Activated naive CD4-positive, alpha-beta T cell treated with anti-CD3 and anti-CD28 coated beads, Interleukin-2, amount 50 U/mL, for 72 hours (primary cell): ENCODE data around the gene VSTM2L. TPM values are rescaled to one million over a fixed set of nuclear protein-coding genes. Genes with fewer than 3 reads are reported as not detected.

Experiments used
- ATAC-seq, 2 donors: fragments of 150-1000 bp; cut with Tn5 transposase; 2 replicates each; pipeline ENCODE4 v1.10.0; 2021; ENCODE audit warnings: mild to moderate bottlenecking in 2 of 2, moderate library complexity in 2 of 2
- DNase-seq, 2 donors: peaks; one replicate each; pipeline ENCODE4 v3.0.0; 2021 to 2022; ENCODE audit warnings: low spot score in 2 of 2
- H3K27ac Mint-ChIP-seq, 2 donors: one replicate each; pipeline ENCODE4 v1.8.0; 2022; ENCODE audit warnings: mild to moderate bottlenecking in 2 of 2, mixed read lengths in 2 of 2
- H3K36me3 Mint-ChIP-seq, 2 donors: one replicate each; pipeline ENCODE4 v1.8.0; 2022; ENCODE audit warnings: mixed read lengths in 2 of 2
- H3K9me3 Mint-ChIP-seq, 2 donors: one replicate each; pipeline ENCODE4 v1.8.0; 2022; ENCODE audit warnings: mixed read lengths in 2 of 2
- total RNA-seq, 2 donors: library from RNA; stranded (reverse); gene quantifications; one replicate each; pipeline ENCODE4 v1.2.3, GENCODE V29; 2022

Gene VSTM2L
- total RNA-seq, 2 donors from 2014 or later, result 0.30 to 0.33 TPM

GRCh38 chr20:37921341-37921929, 18.5 kb downstream of the VSTM2L start:
- DNase-seq (no peak), ATAC-seq (peak; percentile 45 to 73)
- no peaks in the 10 kb centered on the region for H3K36me3 Mint-ChIP-seq
- H3K27ac Mint-ChIP-seq, result no peak overlapping the region
- no peaks in the 10 kb centered on the region for H3K9me3 Mint-ChIP-seq

- peak overlapping the region in 1 of 2 donors; percentile 60 for H3K27ac Mint-ChIP-seq
- no peaks in the 10 kb centered on the region for H3K36me3 Mint-ChIP-seq
- ATAC-seq (peak; percentile 75 to 89), DNase-seq (peak in 1 of 2 donors; percentile 43)
- no peaks in the 10 kb centered on the region for H3K9me3 Mint-ChIP-seq
These were observed 19.1 kb downstream of the VSTM2L start for GRCh38 chr20:37922016-37922415.

- Mint-ChIP-seq H3K27ac (peak overlapping the region in 1 of 2 donors; percentile 23), H3K36me3 (no peaks in the 10 kb centered on the region), H3K9me3 (no peaks in the 10 kb centered on the region)
- no peak for DNase-seq
- no peak for ATAC-seq
These were observed 22.6 kb downstream of the VSTM2L start for GRCh38 chr20:37925265-37926165.

DNA sequence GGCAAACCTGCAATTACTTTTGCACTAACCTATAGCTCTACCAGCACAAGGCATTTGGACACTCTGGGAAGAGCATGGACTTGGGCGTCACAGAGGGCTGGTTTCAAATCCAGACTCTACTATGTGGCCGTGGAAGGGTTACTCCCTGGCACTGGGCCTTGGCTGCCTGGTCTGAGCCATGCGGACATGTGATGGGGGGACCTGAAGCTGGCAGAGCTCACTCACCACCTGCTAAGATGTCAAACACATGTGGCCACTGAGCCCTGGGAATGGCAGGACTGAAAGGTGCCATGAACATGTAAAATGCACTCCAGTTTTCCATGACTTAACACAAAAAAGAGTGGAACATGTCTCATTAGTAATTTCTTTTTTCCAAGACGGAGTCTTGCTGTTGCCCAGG, 23.7 kb downstream of the VSTM2L start:
- H3K27ac Mint-ChIP-seq, result no peak overlapping the region
- H3K36me3 Mint-ChIP-seq, result no peaks in the 10 kb centered on the region
- no peak for ATAC-seq
- DNase-seq, result no peak
- H3K9me3 Mint-ChIP-seq, result no peaks in the 10 kb centered on the region

DNA sequence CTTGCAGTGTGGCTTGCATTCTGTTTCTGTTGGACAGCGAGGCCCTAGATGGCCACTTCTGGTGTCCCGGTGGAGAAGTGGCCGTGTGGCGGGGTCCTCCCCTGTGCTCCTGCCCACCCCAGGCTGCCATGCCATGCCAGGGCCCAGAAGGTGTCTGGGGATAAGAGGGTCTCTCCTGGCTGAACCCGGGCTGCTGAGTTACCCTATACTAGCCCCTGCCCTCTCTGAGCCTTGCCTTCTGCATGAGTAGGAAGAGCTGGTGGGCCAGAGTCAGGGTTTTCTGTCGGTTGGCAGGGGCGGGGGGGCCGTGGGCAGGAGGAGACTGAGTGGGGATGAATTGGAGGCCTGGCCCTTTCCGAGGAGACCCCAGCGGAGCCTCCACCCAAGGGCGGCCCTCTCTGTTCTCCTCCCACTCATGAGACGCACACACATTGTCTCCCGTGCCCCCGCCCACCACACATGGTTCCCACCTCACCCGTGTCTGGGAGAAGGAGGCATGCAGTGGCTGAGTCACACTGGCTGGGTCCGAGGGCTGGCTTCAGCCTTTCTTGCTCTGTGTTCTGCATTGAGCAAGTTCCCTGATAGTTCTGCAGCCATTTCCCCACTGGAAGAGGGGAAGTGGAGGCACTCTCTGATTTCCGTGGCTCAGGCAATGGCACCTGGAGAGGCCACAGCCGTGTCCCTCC, 24.6 kb downstream of the VSTM2L start:
- DNase-seq (no peak), ATAC-seq (no peak)
- H3K9me3 Mint-ChIP-seq, result no peaks in the 10 kb centered on the region
- no peaks in the 10 kb centered on the region for H3K36me3 Mint-ChIP-seq
- H3K27ac Mint-ChIP-seq, result no peak overlapping the region

GRCh38 chr20:37928996-37929682, 26.2 kb downstream of the VSTM2L start:
- Mint-ChIP-seq H3K36me3 (no peaks in the 10 kb centered on the region), H3K27ac (no peak overlapping the region), H3K9me3 (no peaks in the 10 kb centered on the region)
- no peak for DNase-seq
- no peak for ATAC-seq

DNA sequence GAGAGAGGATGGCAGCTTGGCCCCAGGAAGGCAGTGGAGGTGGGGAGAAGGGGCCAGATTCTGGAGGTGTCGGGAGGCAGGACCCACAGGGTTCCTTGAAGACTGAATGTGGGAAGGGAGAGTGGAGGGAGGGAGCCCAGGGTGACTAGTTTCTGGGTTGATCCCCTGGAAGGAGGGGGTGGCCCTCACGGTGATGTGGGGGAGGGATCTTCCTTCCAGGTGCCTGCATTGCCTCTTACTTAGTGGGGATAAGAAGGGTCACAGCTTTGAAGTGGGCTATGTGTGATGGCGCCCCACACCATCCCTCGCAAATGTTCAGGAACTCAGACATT, 26.7 kb downstream of the VSTM2L start:
- H3K9me3 Mint-ChIP-seq, result no peaks in the 10 kb centered on the region
- no peak overlapping the region for H3K27ac Mint-ChIP-seq
- no peak for ATAC-seq
- DNase-seq, result no peak
- H3K36me3 Mint-ChIP-seq, result no peaks in the 10 kb centered on the region

DNA sequence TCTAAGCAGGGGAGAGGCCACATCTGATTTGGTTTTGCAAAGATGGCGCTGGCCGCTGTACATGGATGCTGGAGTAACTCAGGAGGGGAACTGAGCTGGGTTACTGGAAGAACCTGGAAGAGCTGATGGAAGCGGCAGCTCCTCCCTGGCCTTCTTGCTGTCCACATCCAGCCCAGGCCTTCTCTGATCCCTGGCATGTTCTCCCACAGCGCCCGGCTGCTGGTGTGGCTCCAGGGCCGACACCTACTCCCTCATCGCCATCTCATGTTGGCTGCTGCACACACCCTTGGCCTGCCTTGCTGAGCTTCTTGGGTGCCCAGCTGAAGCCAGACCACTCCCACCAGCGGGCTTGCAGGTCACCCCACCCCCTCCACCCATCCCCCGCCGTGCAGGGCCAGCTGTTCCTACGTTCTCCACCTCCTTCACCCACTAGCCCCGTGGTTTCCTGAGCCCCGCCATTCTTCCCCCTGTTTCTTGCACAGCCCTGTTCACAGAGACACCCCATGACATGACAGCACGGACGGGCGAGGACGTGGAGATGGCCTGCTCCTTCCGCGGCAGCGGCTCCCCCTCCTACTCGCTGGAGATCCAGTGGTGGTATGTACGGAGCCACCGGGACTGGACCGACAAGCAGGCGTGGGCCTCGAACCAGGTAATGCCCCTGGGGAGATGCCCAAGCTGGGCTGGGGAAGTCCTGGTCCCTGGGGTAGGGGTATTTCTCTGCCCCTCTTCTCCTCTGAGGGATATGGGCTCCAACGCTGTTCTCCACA, 28.4 kb downstream of the VSTM2L start:
- Mint-ChIP-seq H3K36me3 (no peaks in the 10 kb centered on the region), H3K9me3 (no peaks in the 10 kb centered on the region), H3K27ac (no peak overlapping the region)
- no peak for ATAC-seq
- DNase-seq, result no peak

DNA sequence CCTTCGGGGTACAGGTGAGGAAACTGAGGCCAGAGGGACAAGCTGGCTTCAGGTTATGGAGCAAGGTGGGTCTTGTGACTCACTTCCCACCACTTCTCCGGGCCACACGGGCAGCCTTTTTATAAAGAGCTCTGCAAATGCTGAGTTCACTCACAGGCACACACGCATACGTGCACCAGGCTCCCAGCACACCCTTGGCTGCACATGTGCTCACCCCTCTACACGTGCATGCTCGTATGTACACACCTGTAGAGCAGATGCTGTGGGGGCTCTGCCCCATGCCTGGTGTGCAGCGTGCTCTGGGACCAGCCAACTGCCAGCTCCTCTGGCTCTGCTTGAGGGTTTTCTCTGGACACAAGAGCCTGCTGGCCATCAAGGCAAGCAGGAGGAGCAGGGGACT, 29.1 kb downstream of the VSTM2L start:
- no peak for DNase-seq
- Mint-ChIP-seq H3K9me3 (no peaks in the 10 kb centered on the region), H3K27ac (no peak overlapping the region), H3K36me3 (no peaks in the 10 kb centered on the region)
- ATAC-seq, result no peak

- ATAC-seq (no peak), DNase-seq (no peak)
- H3K27ac Mint-ChIP-seq, result no peak overlapping the region
- H3K9me3 Mint-ChIP-seq, result no peaks in the 10 kb centered on the region
- no peaks in the 10 kb centered on the region for H3K36me3 Mint-ChIP-seq
These were observed 30.0 kb downstream of the VSTM2L start for GRCh38 chr20:37932919-37933318.

- DNase-seq (no peak), ATAC-seq (no peak)
- no peaks in the 10 kb centered on the region for H3K36me3 Mint-ChIP-seq
- no peak overlapping the region for H3K27ac Mint-ChIP-seq
- no peaks in the 10 kb centered on the region for H3K9me3 Mint-ChIP-seq
These were observed 31.1 kb downstream of the VSTM2L start for GRCh38 chr20:37933786-37934633.

DNA sequence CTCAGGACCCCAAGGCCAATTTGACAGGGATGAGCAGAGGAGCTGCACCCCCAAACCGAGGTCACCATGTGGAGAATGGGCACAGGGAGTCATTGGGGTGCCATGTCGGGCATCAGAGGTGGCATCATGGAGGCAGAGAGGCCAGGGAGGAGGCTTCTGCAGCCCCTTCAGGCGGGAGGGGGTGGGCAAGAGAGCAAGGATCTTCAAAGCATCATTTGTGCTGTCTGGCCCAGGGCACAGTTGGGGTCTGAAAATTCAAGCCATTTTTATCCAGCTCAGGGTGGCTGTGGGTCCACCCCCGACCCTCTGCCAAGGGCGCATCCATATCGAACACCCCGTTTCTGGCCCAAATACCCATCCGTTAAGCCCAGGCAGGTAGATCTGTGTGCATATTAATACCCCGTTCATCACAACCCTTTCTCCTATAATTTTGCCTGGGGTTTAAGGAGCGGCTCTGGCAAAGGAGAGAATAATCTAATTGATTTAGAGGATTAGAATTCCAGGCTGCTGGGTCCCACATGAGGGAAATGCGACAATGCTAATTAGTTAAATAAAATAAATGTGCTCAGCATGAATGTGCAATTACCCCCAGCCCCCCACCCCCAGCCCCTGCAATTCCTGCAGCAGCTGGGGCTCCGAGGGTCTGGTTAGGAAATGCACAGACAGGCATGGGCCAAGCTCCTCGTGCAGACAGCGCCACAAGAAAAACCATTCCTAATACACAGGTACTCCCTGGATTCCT, 31.9 kb downstream of the VSTM2L start:
- Mint-ChIP-seq H3K9me3 (no peaks in the 10 kb centered on the region), H3K36me3 (no peaks in the 10 kb centered on the region), H3K27ac (no peak overlapping the region)
- DNase-seq (no peak), ATAC-seq (no peak)

DNA sequence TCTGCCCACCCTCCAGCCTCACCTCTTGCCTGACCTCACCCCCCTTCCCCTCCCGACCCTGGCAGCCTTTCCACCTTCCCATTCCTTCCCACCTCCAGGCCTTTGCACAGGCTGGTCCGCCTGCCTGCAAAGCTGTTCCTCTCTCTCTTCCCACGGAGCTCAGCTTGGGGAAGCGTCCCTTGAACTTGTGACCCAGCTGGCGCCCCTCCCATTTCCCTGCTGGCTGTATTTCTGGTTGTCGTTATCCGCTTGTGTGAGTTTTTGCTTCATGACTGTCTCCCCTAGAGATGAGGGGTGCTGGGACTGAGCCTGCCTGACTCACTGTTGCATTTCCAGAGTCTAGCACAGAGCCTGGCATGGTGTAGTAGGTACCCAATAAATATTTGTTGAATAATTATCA, 32.5 kb downstream of the VSTM2L start:
- H3K9me3 Mint-ChIP-seq, result no peaks in the 10 kb centered on the region
- no peak for ATAC-seq

GRCh38 chr20:37936041-37936440, 33.1 kb downstream of the VSTM2L start:
- Mint-ChIP-seq H3K36me3 (no peaks in the 10 kb centered on the region), H3K9me3 (no peaks in the 10 kb centered on the region), H3K27ac (no peak overlapping the region)
- DNase-seq, result no peak
- no peak for ATAC-seq

More for the DNA sequence above, 32.5 kb downstream of the VSTM2L start:
- DNase-seq, result no peak
- H3K27ac Mint-ChIP-seq, result no peak overlapping the region
- H3K36me3 Mint-ChIP-seq, result no peaks in the 10 kb centered on the region

DNA sequence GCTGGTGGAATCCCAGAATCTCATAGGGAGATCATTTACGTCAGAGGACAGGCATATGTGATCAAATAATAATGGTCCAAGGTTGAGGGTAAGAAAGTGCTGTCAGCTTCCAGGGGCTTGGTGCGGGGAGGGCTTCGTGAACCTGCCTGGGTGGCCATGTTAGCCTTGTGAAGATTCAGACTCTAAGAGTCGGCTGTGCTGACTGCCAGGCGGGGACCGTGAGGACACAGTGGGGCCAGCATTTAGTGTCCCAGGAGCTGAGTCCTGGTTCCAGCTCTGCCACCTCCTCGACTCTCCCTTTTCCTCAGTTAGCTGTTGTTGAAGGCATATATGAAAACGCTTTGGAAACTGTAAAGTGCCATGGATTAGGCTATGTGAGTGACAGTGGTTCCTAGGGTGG, 33.5 kb downstream of the VSTM2L start:
- ATAC-seq (no peak), DNase-seq (no peak)
- H3K36me3 Mint-ChIP-seq, result no peaks in the 10 kb centered on the region
- no peaks in the 10 kb centered on the region for H3K9me3 Mint-ChIP-seq
- H3K27ac Mint-ChIP-seq, result no peak overlapping the region
